ENCODE measurements around the gene ST8SIA5.

The ST8SIA5 gene

GRCh38 chr18:46748466-46748865 lies 8.4 kb downstream of the ST8SIA5 start:
- Histone ChIP-seq H3K79me2 (ENCODE audit: control insufficient read depth, insufficient read depth, low read length, unreplicated experiment) (no peaks in the 10 kb centered on the region), H2AFZ (ENCODE audit: low read length, unreplicated experiment) (no peak overlapping the region), H3K4me1 (ENCODE audit: control insufficient read depth, insufficient read depth, low read length, unreplicated experiment) (no peaks in the 10 kb centered on the region), H3K27ac (ENCODE audit: low read depth, low read length) (no peak overlapping the region), H3K27me3 (ENCODE audit: insufficient read depth, low read length) (peaks cover 29% of the 10 kb centered on the region; the same call in 1 of the 2 replicates), H3K36me3 (ENCODE audit: insufficient read depth, low read length) (no peaks in the 10 kb centered on the region), H3K4me3 (ENCODE audit: low read depth, low read length) (no peak overlapping the region)

DNA sequence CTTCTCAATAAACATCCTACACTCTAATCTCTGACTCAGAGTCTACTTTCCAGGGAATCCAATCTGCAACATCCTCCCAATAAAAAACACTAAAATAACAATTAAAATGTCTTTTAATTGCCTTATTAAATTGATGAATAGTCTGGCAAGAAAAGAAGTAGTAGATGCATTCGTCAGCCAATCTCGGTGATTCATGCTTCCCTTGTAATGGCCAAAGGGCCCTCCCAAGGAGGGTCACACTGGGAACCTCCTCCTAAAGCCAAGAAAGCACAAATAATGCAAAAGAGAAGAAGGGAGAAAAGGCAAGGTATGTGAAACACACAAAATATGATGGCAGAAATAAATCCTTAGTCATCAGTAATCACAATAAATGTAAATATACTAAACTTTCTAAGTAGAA lies 16.8 kb downstream of the ST8SIA5 start:
- H3K27me3 ChIP-seq (ENCODE audit: insufficient read depth, low read length): peaks cover 28% of the 10 kb centered on the region; the same call in 1 of the 2 replicates
- no peaks in the 10 kb centered on the region for H3K36me3 ChIP-seq (ENCODE audit: insufficient read depth, low read length)
- H3K79me2 ChIP-seq (ENCODE audit: control insufficient read depth, insufficient read depth, low read length, unreplicated experiment): no peaks in the 10 kb centered on the region
- H3K27ac ChIP-seq (ENCODE audit: low read depth, low read length): no peak overlapping the region
- no peaks in the 10 kb centered on the region for H3K4me1 ChIP-seq (ENCODE audit: control insufficient read depth, insufficient read depth, low read length, unreplicated experiment)
- H2AFZ ChIP-seq (ENCODE audit: low read length, unreplicated experiment): no peak overlapping the region
- H3K4me3 ChIP-seq (ENCODE audit: low read depth, low read length): no peak overlapping the region

DNA sequence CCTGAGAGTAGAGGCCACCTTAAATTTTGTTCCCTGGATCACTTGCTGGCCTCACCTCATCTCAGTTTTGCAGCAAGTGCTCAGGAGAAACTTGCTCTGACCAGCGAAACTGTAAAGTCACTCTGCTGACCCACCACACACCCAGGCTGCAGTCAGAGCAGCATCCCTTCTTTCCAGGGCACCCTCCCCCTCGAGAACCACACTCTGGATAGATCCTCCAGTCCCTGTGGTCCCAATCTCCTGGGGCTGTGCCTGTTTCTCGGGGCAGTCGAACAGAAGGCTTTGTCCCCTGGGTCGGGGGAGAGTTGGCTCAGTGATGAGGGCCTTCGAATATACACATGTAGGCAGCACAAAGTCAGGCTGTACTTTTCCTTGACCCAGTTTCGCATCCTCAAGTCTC lies 18.4 kb downstream of the ST8SIA5 start:
- peaks cover 28% of the 10 kb centered on the region; the same call in 1 of the 2 replicates for H3K27me3 ChIP-seq (ENCODE audit: insufficient read depth, low read length)
- H3K36me3 ChIP-seq (ENCODE audit: insufficient read depth, low read length): no peaks in the 10 kb centered on the region

GRCh38 chr18:46736736-46737135 lies 20.1 kb downstream of the ST8SIA5 start:
- Histone ChIP-seq H3K27me3 (ENCODE audit: insufficient read depth, low read length) (peaks cover 16% of the 10 kb centered on the region; the same call in 1 of the 2 replicates), H3K4me3 (ENCODE audit: low read depth, low read length) (no peak overlapping the region), H3K27ac (ENCODE audit: low read depth, low read length) (no peak overlapping the region), H2AFZ (ENCODE audit: low read length, unreplicated experiment) (no peak overlapping the region), H3K79me2 (ENCODE audit: control insufficient read depth, insufficient read depth, low read length, unreplicated experiment) (no peaks in the 10 kb centered on the region), H3K36me3 (ENCODE audit: insufficient read depth, low read length) (no peaks in the 10 kb centered on the region), H3K4me1 (ENCODE audit: control insufficient read depth, insufficient read depth, low read length, unreplicated experiment) (no peaks in the 10 kb centered on the region)

More for the DNA sequence above, 18.4 kb downstream of the ST8SIA5 start:
- Histone ChIP-seq H3K27ac (ENCODE audit: low read depth, low read length) (no peak overlapping the region), H3K4me1 (ENCODE audit: control insufficient read depth, insufficient read depth, low read length, unreplicated experiment) (no peaks in the 10 kb centered on the region), H3K79me2 (ENCODE audit: control insufficient read depth, insufficient read depth, low read length, unreplicated experiment) (no peaks in the 10 kb centered on the region), H3K4me3 (ENCODE audit: low read depth, low read length) (no peak overlapping the region), H2AFZ (ENCODE audit: low read length, unreplicated experiment) (no peak overlapping the region)

- H3K36me3 ChIP-seq (ENCODE audit: insufficient read depth, low read length): no peaks in the 10 kb centered on the region
- H3K27me3 ChIP-seq (ENCODE audit: insufficient read depth, low read length): peaks cover 14% of the 10 kb centered on the region; the same call in 1 of the 2 replicates
- no peak overlapping the region for H3K27ac ChIP-seq (ENCODE audit: low read depth, low read length)
- no peak overlapping the region for H2AFZ ChIP-seq (ENCODE audit: low read length, unreplicated experiment)
- H3K4me3 ChIP-seq (ENCODE audit: low read depth, low read length): no peak overlapping the region
- no peaks in the 10 kb centered on the region for H3K79me2 ChIP-seq (ENCODE audit: control insufficient read depth, insufficient read depth, low read length, unreplicated experiment)
- no peaks in the 10 kb centered on the region for H3K4me1 ChIP-seq (ENCODE audit: control insufficient read depth, insufficient read depth, low read length, unreplicated experiment)
These were observed 20.7 kb downstream of the ST8SIA5 start for GRCh38 chr18:46736135-46736534.

- Histone ChIP-seq H3K4me1 (ENCODE audit: control insufficient read depth, insufficient read depth, low read length, unreplicated experiment) (no peaks in the 10 kb centered on the region), H3K36me3 (ENCODE audit: insufficient read depth, low read length) (no peaks in the 10 kb centered on the region), H3K4me3 (ENCODE audit: low read depth, low read length) (no peak overlapping the region), H2AFZ (ENCODE audit: low read length, unreplicated experiment) (no peak overlapping the region), H3K27ac (ENCODE audit: low read depth, low read length) (no peak overlapping the region), H3K79me2 (ENCODE audit: control insufficient read depth, insufficient read depth, low read length, unreplicated experiment) (no peaks in the 10 kb centered on the region), H3K27me3 (ENCODE audit: insufficient read depth, low read length) (peaks cover 5% of the 10 kb centered on the region; the same call in 1 of the 2 replicates)
These were observed 21.9 kb downstream of the ST8SIA5 start for GRCh38 chr18:46734981-46735380.

DNA sequence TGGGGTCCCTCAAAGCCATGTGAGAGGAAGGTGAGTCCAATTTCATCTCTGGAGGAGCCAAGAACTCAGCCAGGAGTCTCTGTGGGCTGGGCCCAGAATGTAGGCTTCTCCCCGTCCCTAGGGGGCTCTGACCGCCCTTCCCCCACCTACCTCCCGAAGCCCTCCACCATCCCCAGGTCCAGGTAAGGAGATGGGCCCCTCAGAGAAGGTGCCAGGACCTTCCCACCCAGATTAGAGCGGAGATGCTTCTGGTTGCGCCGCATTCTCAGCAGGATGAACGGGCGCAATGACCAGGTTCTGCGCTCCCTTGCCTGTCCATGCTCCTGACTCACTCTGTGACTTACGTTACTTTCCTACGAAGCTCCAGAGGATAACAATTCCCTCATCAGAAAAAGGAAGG lies 23.0 kb downstream of the ST8SIA5 start:
- no peak overlapping the region for H2AFZ ChIP-seq (ENCODE audit: low read length, unreplicated experiment)
- no peak overlapping the region for H3K27ac ChIP-seq (ENCODE audit: low read depth, low read length)
- no peaks in the 10 kb centered on the region for H3K4me1 ChIP-seq (ENCODE audit: control insufficient read depth, insufficient read depth, low read length, unreplicated experiment)
- no peaks in the 10 kb centered on the region for H3K79me2 ChIP-seq (ENCODE audit: control insufficient read depth, insufficient read depth, low read length, unreplicated experiment)
- no peaks in the 10 kb centered on the region for H3K36me3 ChIP-seq (ENCODE audit: insufficient read depth, low read length)
- peaks cover 5% of the 10 kb centered on the region; the same call in 1 of the 2 replicates for H3K27me3 ChIP-seq (ENCODE audit: insufficient read depth, low read length)
- H3K4me3 ChIP-seq (ENCODE audit: low read depth, low read length): no peak overlapping the region

DNA sequence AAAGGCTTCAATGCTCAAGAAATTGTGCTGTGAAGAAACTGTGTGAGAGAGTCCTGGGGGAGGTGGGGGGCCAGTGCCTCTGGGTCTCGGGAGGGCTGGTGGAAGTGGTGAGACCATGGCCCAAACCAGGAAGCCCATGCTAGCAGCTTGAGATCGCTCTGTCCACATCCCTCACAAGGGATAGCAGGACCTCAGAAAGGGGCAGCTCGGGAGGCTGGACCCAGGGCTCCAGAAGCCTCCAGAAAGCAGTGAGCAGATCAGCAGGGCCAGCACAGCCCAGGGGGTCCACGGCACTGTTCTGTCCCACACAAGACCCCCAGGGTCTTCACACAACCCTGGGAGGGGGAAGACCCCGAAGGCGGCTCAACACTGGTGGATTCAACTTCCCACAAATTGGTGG lies 24.1 kb downstream of the ST8SIA5 start:
- Histone ChIP-seq H3K36me3 (ENCODE audit: insufficient read depth, low read length) (no peaks in the 10 kb centered on the region), H3K4me3 (ENCODE audit: low read depth, low read length) (no peak overlapping the region), H3K27ac (ENCODE audit: low read depth, low read length) (no peak overlapping the region), H3K27me3 (ENCODE audit: insufficient read depth, low read length) (peaks cover 5% of the 10 kb centered on the region; the same call in 1 of the 2 replicates), H3K79me2 (ENCODE audit: control insufficient read depth, insufficient read depth, low read length, unreplicated experiment) (no peaks in the 10 kb centered on the region), H3K4me1 (ENCODE audit: control insufficient read depth, insufficient read depth, low read length, unreplicated experiment) (no peaks in the 10 kb centered on the region), H2AFZ (ENCODE audit: low read length, unreplicated experiment) (no peak overlapping the region)

DNA sequence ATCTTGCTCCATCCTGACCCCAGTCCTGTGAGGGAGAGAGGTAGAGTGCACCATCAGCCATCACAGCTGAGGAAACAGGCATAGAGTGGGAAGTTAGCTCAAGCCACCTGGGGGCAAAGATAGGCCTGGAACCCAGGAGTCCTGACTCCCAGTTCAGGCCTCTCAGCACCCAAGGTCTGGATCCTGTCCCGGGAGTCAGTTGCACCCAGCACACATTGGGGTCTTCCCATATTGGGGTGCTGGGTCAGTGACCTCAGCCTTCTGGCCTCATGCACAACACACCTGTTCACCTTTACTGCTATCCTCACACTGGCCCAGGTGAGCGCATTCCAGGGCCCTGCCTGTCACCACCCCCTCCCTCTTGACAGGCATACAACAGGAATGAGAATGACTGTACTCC lies 24.7 kb downstream of the ST8SIA5 start:
- Histone ChIP-seq H3K27me3 (ENCODE audit: insufficient read depth, low read length) (peaks cover 2% of the 10 kb centered on the region; the same call in 1 of the 2 replicates), H2AFZ (ENCODE audit: low read length, unreplicated experiment) (no peak overlapping the region), H3K4me3 (ENCODE audit: low read depth, low read length) (no peak overlapping the region), H3K79me2 (ENCODE audit: control insufficient read depth, insufficient read depth, low read length, unreplicated experiment) (no peaks in the 10 kb centered on the region), H3K27ac (ENCODE audit: low read depth, low read length) (no peak overlapping the region), H3K4me1 (ENCODE audit: control insufficient read depth, insufficient read depth, low read length, unreplicated experiment) (no peaks in the 10 kb centered on the region), H3K36me3 (ENCODE audit: insufficient read depth, low read length) (no peaks in the 10 kb centered on the region)

DNA sequence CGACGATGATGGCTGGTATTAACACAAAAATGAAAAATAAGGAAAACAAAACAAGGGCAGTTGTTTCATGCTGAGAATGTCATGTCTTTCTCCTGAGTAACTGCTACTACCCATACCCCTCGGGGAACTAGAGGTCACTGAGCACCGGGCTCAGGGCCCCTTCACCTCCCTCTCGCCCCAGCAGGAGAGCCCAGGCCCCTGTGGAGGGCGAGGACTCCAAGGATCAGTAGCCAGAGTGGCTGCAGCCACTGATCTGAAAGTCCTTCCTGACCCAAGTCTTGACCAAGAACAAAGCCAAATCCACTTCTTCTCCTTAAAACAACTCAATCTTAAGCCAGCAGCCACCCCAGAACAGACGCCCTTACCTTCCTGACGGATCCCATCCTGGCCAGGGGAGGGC lies 25.5 kb downstream of the ST8SIA5 start:
- H2AFZ ChIP-seq (ENCODE audit: low read length, unreplicated experiment): no peak overlapping the region
- no peak overlapping the region for H3K27ac ChIP-seq (ENCODE audit: low read depth, low read length)
- H3K36me3 ChIP-seq (ENCODE audit: insufficient read depth, low read length): no peaks in the 10 kb centered on the region
- no peaks in the 10 kb centered on the region for H3K27me3 ChIP-seq (ENCODE audit: insufficient read depth, low read length)
- no peaks in the 10 kb centered on the region for H3K4me1 ChIP-seq (ENCODE audit: control insufficient read depth, insufficient read depth, low read length, unreplicated experiment)
- no peak overlapping the region for H3K4me3 ChIP-seq (ENCODE audit: low read depth, low read length)
- H3K79me2 ChIP-seq (ENCODE audit: control insufficient read depth, insufficient read depth, low read length, unreplicated experiment): no peaks in the 10 kb centered on the region

DNA sequence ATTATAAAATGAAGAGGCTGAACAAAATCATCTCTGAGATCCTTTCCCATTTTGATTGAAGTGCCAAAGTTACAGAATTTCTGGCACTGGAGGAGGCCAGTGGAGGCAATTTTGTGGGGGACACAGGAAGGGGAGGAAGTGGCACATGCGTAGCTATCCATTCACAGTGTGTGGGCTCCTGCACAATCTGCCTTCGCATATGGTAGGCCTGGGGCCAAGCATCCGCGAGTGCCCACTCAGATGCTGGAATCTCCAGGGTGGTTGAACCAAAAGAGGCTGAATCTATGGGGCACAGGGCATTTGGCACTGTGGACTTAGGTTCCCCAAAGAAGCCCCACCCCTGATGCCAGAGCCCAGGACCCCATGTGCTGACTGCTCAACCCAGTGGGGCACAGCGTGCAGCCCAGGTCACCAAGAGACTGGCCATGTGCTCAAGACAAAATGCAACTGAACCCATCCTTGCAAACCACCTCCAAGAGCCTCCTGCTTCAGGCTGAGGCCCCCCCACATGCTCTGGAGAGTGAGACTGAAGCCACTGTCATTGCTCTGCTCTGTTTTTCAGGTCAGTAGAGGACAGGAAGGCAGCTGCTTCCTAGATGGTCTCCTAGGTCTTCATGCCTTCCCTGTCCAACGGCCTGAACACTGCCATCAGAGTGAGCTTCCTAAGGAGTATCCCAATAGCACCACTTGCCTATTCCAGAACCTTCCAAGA lies 28.5 kb downstream of the ST8SIA5 start:
- H3K27me3 ChIP-seq (ENCODE audit: insufficient read depth, low read length): no peaks in the 10 kb centered on the region
- H3K79me2 ChIP-seq (ENCODE audit: control insufficient read depth, insufficient read depth, low read length, unreplicated experiment): no peaks in the 10 kb centered on the region
- no peaks in the 10 kb centered on the region for H3K4me1 ChIP-seq (ENCODE audit: control insufficient read depth, insufficient read depth, low read length, unreplicated experiment)
- H3K4me3 ChIP-seq (ENCODE audit: low read depth, low read length): no peak overlapping the region
- no peak overlapping the region for H3K27ac ChIP-seq (ENCODE audit: low read depth, low read length)
- H3K36me3 ChIP-seq (ENCODE audit: insufficient read depth, low read length): no peaks in the 10 kb centered on the region
- no peak overlapping the region for H2AFZ ChIP-seq (ENCODE audit: low read length, unreplicated experiment)

Measured in ACC112 (cell line).